Thoracic aorta (tissue), 2 donors: ENCODE measurements around the gene CADPS. TPM values are rescaled to one million over a fixed set of nuclear protein-coding genes. Genes with fewer than 3 reads are reported as not detected.

Experiments
- ATAC-seq: fragments of 150-250 bp; one replicate; pipeline ENCODE4 v1.8.0; 2017; ENCODE audit warnings: low read depth; ENCODE audit not compliant: insufficient number of reproducible peaks, low FRiP score
- DNase-seq: peaks from one replicate; pipeline ENCODE4 v3.0.0-alpha.2; 2020; ENCODE audit warnings: low spot score
- H3K27ac ChIP-seq, 2 donors: fragments of 200-600 bp; sonication (generic); 1 replicate in 1 of 2; 2 replicates in 1 of 2; pipeline ENCODE4 v1.5.1; 2016; ENCODE audit warnings: mild to moderate bottlenecking in 2 of 2, moderate library complexity in 2 of 2
- H3K27me3 ChIP-seq: fragments of 200-600 bp; sonication (generic); replicated peaks from 2 replicates; pipeline ENCODE4 v1.6.0; 2016; ENCODE audit warnings: mild to moderate bottlenecking; ENCODE audit not compliant: insufficient read depth
- H3K36me3 ChIP-seq: fragments of 200-600 bp; sonication (generic); one replicate; pipeline ENCODE4 v1.5.1; 2016
- H3K4me1 ChIP-seq, 2 donors: fragments of 200-600 bp; sonication (generic); 1 replicate in 1 of 2; 2 replicates in 1 of 2; pipeline versions ENCODE4 v1.5.1 to v1.6.0; 2016; ENCODE audit warnings: low read depth in 2 of 2, mild to moderate bottlenecking in 1 of 2; ENCODE audit not compliant: control insufficient read depth in 1 of 2
- H3K4me3 ChIP-seq: fragments of 200-600 bp; sonication (generic); 2 replicates; pipeline ENCODE4 v1.5.1; 2016; ENCODE audit warnings: mild to moderate bottlenecking
- H3K9me3 ChIP-seq: fragments of 200-600 bp; sonication (generic); 2 replicates; pipeline ENCODE4 v1.5.1; 2016
- total RNA-seq, 2 donors: library from RNA; depleted of rRNA; stranded (reverse); fragments of >200 nt; gene quantifications; one replicate each; pipeline versions ENCODE4 v1.1.0 to v1.2.3, GENCODE V29; 2016
- TF ChIP-seq, protein P1 (sequence below): fragments of 200-600 bp; sonication (generic); IDR thresholded peaks from one replicate; pipeline ENCODE4 v1.5.1; 2019; ENCODE audit warnings: antibody characterized with exemption

The CADPS gene
- total RNA-seq, 2 donors from 2014 or later: 0.14 to 7.2 TPM

DNA sequence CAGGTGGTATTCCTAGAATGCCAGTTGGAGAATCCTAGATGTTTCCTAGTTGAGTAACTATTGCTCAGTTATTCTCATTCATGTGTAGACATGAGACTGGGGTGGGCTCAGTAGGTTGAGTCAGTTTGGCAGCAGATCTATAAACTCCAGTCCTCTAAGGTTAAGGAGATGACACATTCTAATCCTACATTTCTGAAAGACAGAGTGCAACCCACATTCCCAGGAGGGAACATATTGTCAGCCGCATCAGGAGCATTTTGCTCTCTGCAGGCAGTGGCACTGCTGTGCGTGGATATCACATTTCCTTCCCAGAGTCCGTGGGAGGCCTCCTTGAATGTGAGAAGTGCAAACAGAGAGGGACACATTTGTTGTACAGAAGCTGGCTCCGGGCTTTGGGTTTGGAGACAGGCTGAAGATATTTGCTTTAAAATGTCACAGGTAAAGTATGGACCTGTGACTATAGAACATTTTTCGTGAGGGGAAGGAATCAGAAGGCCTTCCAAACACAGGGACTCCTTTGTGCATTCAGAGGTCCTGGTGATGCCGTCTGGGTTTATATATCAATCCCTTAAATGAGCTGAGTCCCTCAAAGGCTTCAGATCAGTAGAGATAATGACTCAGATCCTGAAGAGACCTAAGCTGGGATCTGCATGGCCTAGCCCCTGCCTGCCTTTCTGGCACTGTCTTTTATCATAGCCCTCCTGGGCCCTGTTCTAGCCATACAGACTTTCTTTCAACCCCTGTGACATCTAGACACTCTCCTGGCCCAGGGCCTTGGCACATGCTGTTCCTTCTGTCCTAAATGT is 156.5 kb downstream of the CADPS start:
- TF ChIP-seq, protein P1, sequence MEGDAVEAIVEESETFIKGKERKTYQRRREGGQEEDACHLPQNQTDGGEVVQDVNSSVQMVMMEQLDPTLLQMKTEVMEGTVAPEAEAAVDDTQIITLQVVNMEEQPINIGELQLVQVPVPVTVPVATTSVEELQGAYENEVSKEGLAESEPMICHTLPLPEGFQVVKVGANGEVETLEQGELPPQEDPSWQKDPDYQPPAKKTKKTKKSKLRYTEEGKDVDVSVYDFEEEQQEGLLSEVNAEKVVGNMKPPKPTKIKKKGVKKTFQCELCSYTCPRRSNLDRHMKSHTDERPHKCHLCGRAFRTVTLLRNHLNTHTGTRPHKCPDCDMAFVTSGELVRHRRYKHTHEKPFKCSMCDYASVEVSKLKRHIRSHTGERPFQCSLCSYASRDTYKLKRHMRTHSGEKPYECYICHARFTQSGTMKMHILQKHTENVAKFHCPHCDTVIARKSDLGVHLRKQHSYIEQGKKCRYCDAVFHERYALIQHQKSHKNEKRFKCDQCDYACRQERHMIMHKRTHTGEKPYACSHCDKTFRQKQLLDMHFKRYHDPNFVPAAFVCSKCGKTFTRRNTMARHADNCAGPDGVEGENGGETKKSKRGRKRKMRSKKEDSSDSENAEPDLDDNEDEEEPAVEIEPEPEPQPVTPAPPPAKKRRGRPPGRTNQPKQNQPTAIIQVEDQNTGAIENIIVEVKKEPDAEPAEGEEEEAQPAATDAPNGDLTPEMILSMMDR: no peak
- Histone ChIP-seq H3K4me1 (no peaks in the 10 kb centered on the region), H3K36me3 (no peaks in the 10 kb centered on the region), H3K27ac (no peak overlapping the region), H3K9me3 (no peaks in the 10 kb centered on the region), H3K4me3 (no peak overlapping the region), H3K27me3 (no peaks in the 10 kb centered on the region)
- DNase-seq (no peak), ATAC-seq (no peak)

DNA sequence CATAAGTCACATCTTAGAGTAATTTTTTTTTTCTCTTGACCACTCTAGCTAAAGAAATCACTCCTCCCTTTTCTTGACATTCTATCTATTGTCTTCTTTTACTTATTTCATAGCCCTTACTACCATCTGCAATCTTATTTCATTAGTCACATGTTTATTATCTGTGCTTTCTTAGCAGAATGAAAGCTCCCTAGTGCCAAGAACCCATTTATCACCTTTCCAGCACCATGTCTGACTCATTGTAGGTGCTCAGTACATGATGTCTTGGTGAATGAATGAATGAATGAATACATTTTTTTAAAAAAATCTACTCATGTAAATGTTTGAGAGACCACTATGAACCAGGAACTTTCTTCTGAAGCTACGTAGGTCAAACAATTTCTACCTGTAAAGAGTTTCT is 157.2 kb downstream of the CADPS start:
- no peak overlapping the region for H3K4me3 ChIP-seq
- ATAC-seq (no peak), DNase-seq (no peak)
- TF ChIP-seq, protein P1: no peak
- no peaks in the 10 kb centered on the region for H3K4me1 ChIP-seq
- H3K27me3 ChIP-seq: no peaks in the 10 kb centered on the region
- no peaks in the 10 kb centered on the region for H3K36me3 ChIP-seq
- no peak overlapping the region for H3K27ac ChIP-seq
- no peaks in the 10 kb centered on the region for H3K9me3 ChIP-seq

- no peaks in the 10 kb centered on the region for H3K4me1 ChIP-seq
- no peak for DNase-seq
- H3K4me3 ChIP-seq: no peak overlapping the region
- H3K27ac ChIP-seq: no peak overlapping the region
- TF ChIP-seq, protein P1: no peak
- H3K36me3 ChIP-seq: no peaks in the 10 kb centered on the region
- no peaks in the 10 kb centered on the region for H3K27me3 ChIP-seq
- no peaks in the 10 kb centered on the region for H3K9me3 ChIP-seq
- ATAC-seq: no peak
Measured at GRCh38 chr3:62712746-62713145, 162.5 kb downstream of the CADPS start.

GRCh38 chr3:62710751-62711150 is 164.5 kb downstream of the CADPS start:
- H3K4me3 ChIP-seq: no peak overlapping the region
- no peaks in the 10 kb centered on the region for H3K9me3 ChIP-seq
- no peak for ATAC-seq
- no peak for DNase-seq
- H3K27me3 ChIP-seq: no peaks in the 10 kb centered on the region
- H3K27ac ChIP-seq: no peak overlapping the region
- H3K4me1 ChIP-seq: no peaks in the 10 kb centered on the region
- H3K36me3 ChIP-seq: no peaks in the 10 kb centered on the region
- TF ChIP-seq, protein P1: no peak

DNA sequence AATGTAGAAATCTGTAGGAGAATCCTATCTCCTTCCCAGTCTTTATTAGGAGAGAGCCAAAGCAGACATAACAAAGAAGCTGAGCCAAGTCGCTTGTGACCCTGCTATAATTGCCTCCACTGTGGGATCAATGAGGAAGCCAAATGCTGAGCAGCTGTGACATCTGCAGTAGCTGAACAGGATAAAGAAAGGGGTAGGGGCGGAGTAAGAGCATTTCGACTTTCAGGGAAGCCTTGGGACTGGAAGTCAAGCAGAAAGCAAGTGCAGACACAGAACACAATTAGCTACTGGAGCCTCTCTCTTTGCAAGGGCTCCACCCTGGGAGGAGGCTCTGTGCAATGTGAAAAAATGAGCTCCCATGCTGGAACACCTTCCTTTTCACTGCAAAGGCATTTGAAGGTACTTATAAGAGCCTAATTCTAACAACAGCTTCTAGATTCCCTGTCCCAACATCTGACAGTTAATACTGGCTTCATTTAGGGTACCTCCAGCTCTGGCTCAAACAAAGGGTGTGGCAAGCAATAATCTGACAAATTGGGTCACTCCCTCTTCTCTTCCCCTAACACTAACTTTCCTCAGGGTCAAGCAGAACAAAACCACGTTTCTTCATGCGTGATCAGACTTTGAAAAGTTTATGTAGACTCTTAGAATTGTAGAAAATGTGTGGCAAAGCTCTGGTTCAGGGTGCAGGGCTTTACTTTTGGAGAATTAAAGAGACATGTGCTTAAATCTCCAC is 166.4 kb downstream of the CADPS start:
- H3K4me3 ChIP-seq: no peak overlapping the region
- no peak for ATAC-seq
- no peak overlapping the region for H3K27ac ChIP-seq
- TF ChIP-seq, protein P1: no peak
- H3K36me3 ChIP-seq: no peaks in the 10 kb centered on the region
- H3K4me1 ChIP-seq: no peaks in the 10 kb centered on the region
- no peaks in the 10 kb centered on the region for H3K9me3 ChIP-seq
- H3K27me3 ChIP-seq: no peaks in the 10 kb centered on the region
- DNase-seq: no peak
